ENCODE measurements around the gene PRM3. TPM values are rescaled to one million over a fixed set of nuclear protein-coding genes. Genes with fewer than 3 reads are reported as not detected.
A peak's percentile ranks its signal among the peaks of the same experiment; 100 is the strongest.

The PRM3 gene
- total and polyA plus RNA-seq, 5 donors from 2014 or later, result not detected

- no peaks in the 10 kb centered on the region for H3K9me3 ChIP-seq (ENCODE audit: control insufficient read depth in 2 of 2, low read length in 2 of 2)
- no peaks in the 10 kb centered on the region for H3K36me3 Mint-ChIP-seq
- H3K4me1 ChIP-seq (ENCODE audit: control insufficient read depth, insufficient read depth, low read length, poor library complexity, severe bottlenecking), result peaks cover 3% of the 10 kb centered on the region
- ATAC-seq (ENCODE audit: low read depth in 2 of 2), result no peak
- peak within 1 kb of the TSS in 1 of 4 donors; percentile 55 for H3K4me3 Mint-ChIP-seq
- no peaks in the 10 kb centered on the region for H3K36me3 ChIP-seq (ENCODE audit: control insufficient read depth, insufficient read depth, low read length)
- peaks cover 5% of the 10 kb centered on the region for H3K27me3 Mint-ChIP-seq
- peak within 1 kb of the TSS in 1 of 3 donors; percentile 85 for H3K27ac Mint-ChIP-seq
- no peaks in the 10 kb centered on the region for H3K9me3 Mint-ChIP-seq
- no peak for DNase-seq
- H3K27me3 ChIP-seq (ENCODE audit: control insufficient read depth, insufficient read depth, low read length), result no peaks in the 10 kb centered on the region
- peaks cover 1 to 9% (median 4%) of the 10 kb centered on the region in 4 donors for H3K4me1 Mint-ChIP-seq
- no peak within 1 kb of the TSS for H3K27ac ChIP-seq (ENCODE audit: insufficient read depth, low read length, poor library complexity, severe bottlenecking)
- H3K4me3 ChIP-seq (ENCODE audit: low read depth, low read length), result no peak within 1 kb of the TSS
These were observed 4.5 kb downstream of the PRM3 start, which contains the start of gene TNP2 for GRCh38 chr16:11268921-11269375. Gene TNP2 (minus strand): TSS chr16:11269325. CDS start chr16:11269262, 63 bp downstream.

- Histone ChIP-seq H3K36me3 (ENCODE audit: control insufficient read depth, insufficient read depth, low read length) (no peaks in the 10 kb centered on the region), H3K4me3 (ENCODE audit: low read depth, low read length) (no peak overlapping the region), H3K27me3 (ENCODE audit: control insufficient read depth, insufficient read depth, low read length) (no peaks in the 10 kb centered on the region), H3K4me1 (ENCODE audit: control insufficient read depth, insufficient read depth, low read length, poor library complexity, severe bottlenecking) (peaks cover 12% of the 10 kb centered on the region), H3K27ac (ENCODE audit: insufficient read depth, low read length, poor library complexity, severe bottlenecking) (no peak overlapping the region), H3K9me3 (ENCODE audit: control insufficient read depth in 2 of 2, low read length in 2 of 2) (no peaks in the 10 kb centered on the region)
- Mint-ChIP-seq H3K4me3 (no peak overlapping the region), H3K4me1 (peaks cover 5 to 24% (median 12%) of the 10 kb centered on the region in 4 donors), H3K36me3 (no peaks in the 10 kb centered on the region), H3K27ac (peak overlapping the region in 1 of 3 donors; percentile 77), H3K9me3 (no peaks in the 10 kb centered on the region), H3K27me3 (no peaks in the 10 kb centered on the region)
- no peak for DNase-seq
- ATAC-seq (ENCODE audit: low read depth in 2 of 2), result no peak
These were observed 8.3 kb downstream of the PRM3 start for GRCh38 chr16:11265124-11265523.

GRCh38 chr16:11264155-11264832, 9.1 kb downstream of the PRM3 start:
- Mint-ChIP-seq H3K27ac (peak overlapping the region; percentile 49 to 76 (median 64)), H3K4me1 (peaks cover 5 to 30% (median 12%) of the 10 kb centered on the region in 4 donors), H3K36me3 (no peaks in the 10 kb centered on the region), H3K27me3 (no peaks in the 10 kb centered on the region), H3K9me3 (no peaks in the 10 kb centered on the region), H3K4me3 (peak overlapping the region in 3 of 4 donors; percentile 32 to 38 (median 34))
- Histone ChIP-seq H3K4me1 (ENCODE audit: control insufficient read depth, insufficient read depth, low read length, poor library complexity, severe bottlenecking) (peaks cover 12% of the 10 kb centered on the region), H3K9me3 (ENCODE audit: control insufficient read depth in 2 of 2, low read length in 2 of 2) (no peaks in the 10 kb centered on the region), H3K4me3 (ENCODE audit: low read depth, low read length) (no peak overlapping the region), H3K27ac (ENCODE audit: insufficient read depth, low read length, poor library complexity, severe bottlenecking) (no peak overlapping the region), H3K27me3 (ENCODE audit: control insufficient read depth, insufficient read depth, low read length) (no peaks in the 10 kb centered on the region), H3K36me3 (ENCODE audit: control insufficient read depth, insufficient read depth, low read length) (no peaks in the 10 kb centered on the region)
- ATAC-seq (ENCODE audit: low read depth in 2 of 2), result no peak
- DNase-seq, result peak in 1 of 3 donors; percentile 39

- ATAC-seq (ENCODE audit: low read depth in 2 of 2), result peak; percentile 70 to 80
- H3K4me3 Mint-ChIP-seq, result peak overlapping the region in 3 of 4 donors; percentile 32 to 38 (median 34)
- Histone ChIP-seq H3K27me3 (ENCODE audit: control insufficient read depth, insufficient read depth, low read length) (no peaks in the 10 kb centered on the region), H3K4me1 (ENCODE audit: control insufficient read depth, insufficient read depth, low read length, poor library complexity, severe bottlenecking) (peaks cover 15% of the 10 kb centered on the region), H3K9me3 (ENCODE audit: control insufficient read depth in 2 of 2, low read length in 2 of 2) (no peaks in the 10 kb centered on the region), H3K36me3 (ENCODE audit: control insufficient read depth, insufficient read depth, low read length) (no peaks in the 10 kb centered on the region), H3K4me3 (ENCODE audit: low read depth, low read length) (no peak overlapping the region), H3K27ac (ENCODE audit: insufficient read depth, low read length, poor library complexity, severe bottlenecking) (no peak overlapping the region)
- peak in 2 of 3 donors; percentile 45 to 79 for DNase-seq
- H3K9me3 Mint-ChIP-seq, result no peaks in the 10 kb centered on the region
- H3K36me3 Mint-ChIP-seq, result no peaks in the 10 kb centered on the region
- H3K27me3 Mint-ChIP-seq, result no peaks in the 10 kb centered on the region
- peak overlapping the region; percentile 49 to 76 (median 64) for H3K27ac Mint-ChIP-seq
- H3K4me1 Mint-ChIP-seq, result peaks cover 5 to 33% (median 14%) of the 10 kb centered on the region in 4 donors
These were observed 9.7 kb downstream of the PRM3 start for GRCh38 chr16:11263737-11264136.

- H3K27ac Mint-ChIP-seq, result peak overlapping the region in 2 of 3 donors; percentile 70 to 76
- Histone ChIP-seq H3K9me3 (ENCODE audit: control insufficient read depth in 2 of 2, low read length in 2 of 2) (no peaks in the 10 kb centered on the region), H3K4me1 (ENCODE audit: control insufficient read depth, insufficient read depth, low read length, poor library complexity, severe bottlenecking) (peaks cover 21% of the 10 kb centered on the region), H3K27me3 (ENCODE audit: control insufficient read depth, insufficient read depth, low read length) (no peaks in the 10 kb centered on the region), H3K36me3 (ENCODE audit: control insufficient read depth, insufficient read depth, low read length) (no peaks in the 10 kb centered on the region), H3K27ac (ENCODE audit: insufficient read depth, low read length, poor library complexity, severe bottlenecking) (no peak overlapping the region), H3K4me3 (ENCODE audit: low read depth, low read length) (no peak overlapping the region)
- ATAC-seq (ENCODE audit: low read depth in 2 of 2), result no peak
- H3K4me3 Mint-ChIP-seq, result peak overlapping the region in 1 of 4 donors; percentile 29
- H3K4me1 Mint-ChIP-seq, result peaks cover 5 to 41% (median 19%) of the 10 kb centered on the region in 4 donors
- no peaks in the 10 kb centered on the region for H3K27me3 Mint-ChIP-seq
- DNase-seq, result no peak
- no peaks in the 10 kb centered on the region for H3K36me3 Mint-ChIP-seq
- H3K9me3 Mint-ChIP-seq, result no peaks in the 10 kb centered on the region
These were observed 10.5 kb downstream of the PRM3 start for GRCh38 chr16:11262915-11263314.

GRCh38 chr16:11260596-11260966, 12.8 kb downstream of the PRM3 start:
- Mint-ChIP-seq H3K4me1 (peaks cover 5 to 55% (median 29%) of the 10 kb centered on the region in 4 donors), H3K27ac (peak overlapping the region in 2 of 3 donors; percentile 38 to 84), H3K4me3 (peak overlapping the region in 1 of 4 donors; percentile 71), H3K36me3 (no peaks in the 10 kb centered on the region), H3K27me3 (no peaks in the 10 kb centered on the region), H3K9me3 (no peaks in the 10 kb centered on the region)
- H3K27me3 ChIP-seq (ENCODE audit: control insufficient read depth, insufficient read depth, low read length), result no peaks in the 10 kb centered on the region
- no peak overlapping the region for H3K4me3 ChIP-seq (ENCODE audit: low read depth, low read length)
- H3K9me3 ChIP-seq (ENCODE audit: control insufficient read depth in 2 of 2, low read length in 2 of 2), result no peaks in the 10 kb centered on the region
- no peak for DNase-seq
- no peaks in the 10 kb centered on the region for H3K36me3 ChIP-seq (ENCODE audit: control insufficient read depth, insufficient read depth, low read length)
- H3K27ac ChIP-seq (ENCODE audit: insufficient read depth, low read length, poor library complexity, severe bottlenecking), result no peak overlapping the region
- peaks cover 32% of the 10 kb centered on the region for H3K4me1 ChIP-seq (ENCODE audit: control insufficient read depth, insufficient read depth, low read length, poor library complexity, severe bottlenecking)
- no peak for ATAC-seq (ENCODE audit: low read depth in 2 of 2)

- Histone ChIP-seq H3K4me1 (ENCODE audit: control insufficient read depth, insufficient read depth, low read length, poor library complexity, severe bottlenecking) (peaks cover 33% of the 10 kb centered on the region), H3K27me3 (ENCODE audit: control insufficient read depth, insufficient read depth, low read length) (no peaks in the 10 kb centered on the region), H3K4me3 (ENCODE audit: low read depth, low read length) (no peak overlapping the region), H3K27ac (ENCODE audit: insufficient read depth, low read length, poor library complexity, severe bottlenecking) (no peak overlapping the region), H3K9me3 (ENCODE audit: control insufficient read depth in 2 of 2, low read length in 2 of 2) (no peaks in the 10 kb centered on the region), H3K36me3 (ENCODE audit: control insufficient read depth, insufficient read depth, low read length) (no peaks in the 10 kb centered on the region)
- Mint-ChIP-seq H3K4me1 (peaks cover 5 to 55% (median 29%) of the 10 kb centered on the region in 4 donors), H3K9me3 (no peaks in the 10 kb centered on the region), H3K27ac (peak overlapping the region in 2 of 3 donors; percentile 75 to 84), H3K27me3 (no peaks in the 10 kb centered on the region), H3K36me3 (no peaks in the 10 kb centered on the region), H3K4me3 (peak overlapping the region in 3 of 4 donors; percentile 46 to 71 (median 56))
- no peak for DNase-seq
- ATAC-seq (ENCODE audit: low read depth in 2 of 2), result no peak
These were observed 13.5 kb downstream of the PRM3 start for GRCh38 chr16:11259655-11260595.

Data from CD4-positive, CD25-positive, alpha-beta regulatory T cell (primary cell).